NB4 (cell line): ENCODE results near the gene CCDC92.
A peak's percentile ranks its signal among the peaks of the same experiment; 100 is the strongest.

ENCODE experiments used
- DNase-seq: peaks from one replicate; pipeline ENCODE4 v3.0.0; 2010; ENCODE audit warnings: low read depth
- H3K4me3 ChIP-seq: one replicate; pipeline ENCODE4 v1.5.1; 2011; ENCODE audit warnings: mild to moderate bottlenecking, low read depth, low read length, moderate library complexity
- MYC ChIP-seq: IDR thresholded peaks from 2 replicates; pipeline ENCODE4 v1.6.1; 2011; ENCODE audit warnings: low read depth, low read length
- POLR2A ChIP-seq: IDR thresholded peaks from 2 replicates; pipeline ENCODE4 v1.6.1; 2011; ENCODE audit warnings: mild to moderate bottlenecking; ENCODE audit not compliant: insufficient read length; ENCODE audit errors: extremely low read depth
- TF ChIP-seq, protein P1 (sequence below): IDR thresholded peaks from one replicate; pipeline ENCODE4 v1.5.1; 2012; ENCODE audit warnings: low read depth, low read length
- TF ChIP-seq, protein P2 (sequence below): IDR thresholded peaks from 2 replicates; pipeline ENCODE4 v1.6.1; 2011; ENCODE audit warnings: low read depth, low read length

CCDC92 gene

DNA sequence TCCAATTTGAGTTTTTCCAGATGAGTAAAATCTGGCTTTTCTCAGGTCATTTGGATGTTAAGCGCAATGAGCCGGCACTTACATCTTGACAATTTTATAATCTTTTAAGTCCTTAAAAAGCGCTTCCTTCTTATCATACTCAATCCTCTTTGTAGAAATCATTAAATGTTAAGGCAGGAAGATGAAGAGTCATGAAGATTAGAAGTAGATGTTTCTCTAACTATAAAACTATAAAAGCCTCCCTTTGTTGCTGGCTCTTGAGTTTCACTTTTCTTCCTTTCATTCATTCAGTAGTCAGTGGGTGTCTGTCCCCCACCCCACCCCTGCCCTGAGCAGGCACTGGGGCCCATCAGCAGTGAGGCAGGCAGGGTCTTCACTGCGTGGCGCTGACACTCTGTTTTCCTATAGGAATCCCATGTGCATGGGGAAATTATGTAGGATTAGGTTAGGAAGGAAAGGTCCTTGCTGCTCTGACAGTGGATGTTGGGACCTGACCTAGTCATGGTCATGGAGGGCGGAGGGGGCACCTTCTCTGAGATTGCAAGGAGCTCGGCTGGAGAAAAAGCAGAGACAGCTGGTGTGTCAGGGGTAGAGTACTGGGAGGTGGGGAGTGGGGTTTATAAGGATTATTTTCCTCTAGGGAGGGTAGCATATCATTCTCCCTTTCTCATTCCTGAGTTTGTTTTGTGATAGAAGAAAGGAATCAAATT is 65.8 kb downstream of the CCDC92 start:
- TF ChIP-seq POLR2A, result no peak
- TF ChIP-seq, protein P1, sequence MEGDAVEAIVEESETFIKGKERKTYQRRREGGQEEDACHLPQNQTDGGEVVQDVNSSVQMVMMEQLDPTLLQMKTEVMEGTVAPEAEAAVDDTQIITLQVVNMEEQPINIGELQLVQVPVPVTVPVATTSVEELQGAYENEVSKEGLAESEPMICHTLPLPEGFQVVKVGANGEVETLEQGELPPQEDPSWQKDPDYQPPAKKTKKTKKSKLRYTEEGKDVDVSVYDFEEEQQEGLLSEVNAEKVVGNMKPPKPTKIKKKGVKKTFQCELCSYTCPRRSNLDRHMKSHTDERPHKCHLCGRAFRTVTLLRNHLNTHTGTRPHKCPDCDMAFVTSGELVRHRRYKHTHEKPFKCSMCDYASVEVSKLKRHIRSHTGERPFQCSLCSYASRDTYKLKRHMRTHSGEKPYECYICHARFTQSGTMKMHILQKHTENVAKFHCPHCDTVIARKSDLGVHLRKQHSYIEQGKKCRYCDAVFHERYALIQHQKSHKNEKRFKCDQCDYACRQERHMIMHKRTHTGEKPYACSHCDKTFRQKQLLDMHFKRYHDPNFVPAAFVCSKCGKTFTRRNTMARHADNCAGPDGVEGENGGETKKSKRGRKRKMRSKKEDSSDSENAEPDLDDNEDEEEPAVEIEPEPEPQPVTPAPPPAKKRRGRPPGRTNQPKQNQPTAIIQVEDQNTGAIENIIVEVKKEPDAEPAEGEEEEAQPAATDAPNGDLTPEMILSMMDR, result no peak
- TF ChIP-seq, protein P2, sequence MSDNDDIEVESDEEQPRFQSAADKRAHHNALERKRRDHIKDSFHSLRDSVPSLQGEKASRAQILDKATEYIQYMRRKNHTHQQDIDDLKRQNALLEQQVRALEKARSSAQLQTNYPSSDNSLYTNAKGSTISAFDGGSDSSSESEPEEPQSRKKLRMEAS, result no peak
- no peak for TF ChIP-seq MYC
- H3K4me3 ChIP-seq, result no peak overlapping the region
- no peak for DNase-seq

DNA sequence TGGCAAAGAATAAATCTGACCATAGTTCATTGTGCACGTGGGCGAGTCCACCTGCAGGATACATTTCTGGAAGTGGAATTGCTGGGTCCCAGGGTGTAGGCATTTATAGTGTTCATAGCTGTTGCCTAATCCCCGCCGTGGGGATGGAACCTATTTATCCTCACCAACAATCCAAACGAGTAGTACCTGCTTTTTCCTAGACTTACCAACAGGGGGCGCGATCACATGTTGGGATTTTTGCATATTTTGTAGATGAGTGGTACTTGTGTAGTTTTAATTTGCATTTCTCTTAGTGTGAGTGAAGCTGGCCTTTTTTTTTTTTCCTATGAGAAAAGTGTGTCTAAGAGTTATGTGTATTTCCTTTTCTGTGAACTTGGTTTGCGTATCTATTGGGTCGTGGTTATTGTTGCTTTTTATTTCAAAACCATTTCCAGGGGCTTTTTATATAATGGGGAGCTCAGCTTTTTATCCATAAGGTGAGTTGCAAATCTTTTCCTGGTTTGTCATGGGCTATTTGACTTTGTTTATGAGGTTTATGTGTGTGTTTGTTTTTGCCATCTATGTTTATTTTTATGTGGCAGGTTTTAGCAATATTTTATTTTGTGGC is 67.2 kb downstream of the CCDC92 start:
- no peak overlapping the region for H3K4me3 ChIP-seq
- DNase-seq, result peak; percentile 83
- TF ChIP-seq, protein P1, result peak; percentile 93
- TF ChIP-seq, protein P2, result peak; percentile 79
- TF ChIP-seq POLR2A (no peak), MYC (peak; percentile 36; the same call in 1 of the 2 replicates)

DNA sequence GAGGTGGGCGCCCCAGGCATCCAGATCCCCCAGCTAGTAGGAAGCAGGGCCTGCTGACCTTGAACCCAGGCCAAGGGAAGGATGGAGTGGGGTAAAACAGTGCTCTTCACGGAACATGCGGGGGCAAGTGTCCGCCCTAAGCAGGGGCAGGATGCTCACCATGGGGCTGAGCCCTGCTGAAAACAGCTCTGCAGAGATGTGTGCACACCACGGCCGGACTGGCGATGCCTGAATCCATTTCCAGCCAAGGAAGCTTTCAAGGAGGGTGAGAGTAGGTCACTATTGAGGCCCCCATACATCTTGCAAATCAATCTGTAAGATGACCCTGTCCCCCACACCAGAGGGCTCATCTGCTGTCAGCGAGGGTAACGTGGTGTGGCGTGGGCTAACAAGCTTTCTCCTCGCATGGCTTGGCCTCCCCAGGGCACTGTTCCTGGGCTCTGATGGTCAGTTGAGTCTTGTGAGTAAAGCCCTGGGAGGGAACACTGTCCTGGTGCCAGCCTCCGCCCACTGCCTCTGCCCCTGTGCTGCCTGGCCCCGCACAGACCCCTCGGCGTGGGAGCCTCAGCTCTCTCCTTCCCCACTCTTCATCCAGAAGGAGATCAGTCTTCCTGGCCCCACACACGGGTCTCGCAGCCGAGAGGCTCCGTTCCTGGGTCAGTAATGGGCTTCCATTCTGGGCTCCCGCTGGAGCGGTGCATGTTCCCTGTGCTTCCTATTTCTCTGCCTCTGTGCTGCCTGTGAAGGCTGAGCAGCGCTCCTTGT is 69.1 kb downstream of the CCDC92 start:
- no peak overlapping the region for H3K4me3 ChIP-seq
- TF ChIP-seq POLR2A, result no peak
- TF ChIP-seq, protein P2, result no peak
- DNase-seq, result no peak

DNA sequence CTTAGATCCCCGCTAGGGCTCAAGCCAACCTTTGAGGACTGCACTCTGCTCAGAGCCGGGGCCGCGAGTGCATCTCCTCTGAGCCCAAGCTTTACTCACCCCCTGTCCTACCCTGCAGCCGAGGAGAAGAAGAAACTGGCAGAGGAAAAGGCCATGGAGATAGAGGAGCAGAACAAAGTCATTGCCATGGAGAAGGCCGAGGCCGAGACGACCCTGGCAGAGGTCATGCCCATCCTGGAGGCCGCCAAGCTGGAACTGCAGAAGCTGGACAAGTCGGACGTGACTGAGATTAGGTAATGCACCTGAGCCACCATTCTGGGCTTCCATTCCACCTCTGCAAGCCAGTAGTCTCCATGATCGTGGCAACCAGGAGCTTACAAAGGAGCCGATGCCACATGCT is 69.8 kb downstream of the CCDC92 start:
- TF ChIP-seq MYC, result no peak
- TF ChIP-seq, protein P1, result no peak
- no peak for TF ChIP-seq POLR2A
- TF ChIP-seq, protein P2, result no peak
- no peak for DNase-seq
- H3K4me3 ChIP-seq, result no peak overlapping the region

DNA sequence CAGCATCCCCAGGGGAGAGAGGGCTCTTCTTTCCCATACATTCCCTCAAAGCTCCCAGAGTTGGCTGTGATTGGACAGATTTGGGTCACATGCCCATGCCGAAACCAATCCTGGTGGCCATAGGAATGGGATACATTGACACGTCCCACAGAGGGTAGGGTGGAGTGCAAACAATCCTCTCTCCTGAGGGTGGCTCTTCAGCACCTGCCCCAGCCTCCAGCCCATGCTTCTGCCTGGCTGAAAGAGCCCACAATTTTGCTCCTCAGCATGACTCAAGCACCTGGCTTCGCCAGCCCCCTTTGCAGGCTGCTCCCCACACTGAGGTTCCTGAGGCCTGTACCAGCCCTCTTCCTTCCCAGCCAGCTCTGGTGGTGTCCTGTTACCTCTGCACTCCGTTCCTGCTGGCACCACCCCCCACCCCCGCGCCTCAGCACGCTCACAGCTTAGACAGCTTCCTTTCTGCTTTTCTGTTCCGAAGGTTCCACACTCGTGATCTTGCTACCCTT is 71.7 kb downstream of the CCDC92 start:
- no peak for DNase-seq
- no peak overlapping the region for H3K4me3 ChIP-seq
- TF ChIP-seq POLR2A, result no peak
- TF ChIP-seq, protein P2, result 0 out of 2 replicates have a peak, but pooled peaks have one; percentile 3

DNA sequence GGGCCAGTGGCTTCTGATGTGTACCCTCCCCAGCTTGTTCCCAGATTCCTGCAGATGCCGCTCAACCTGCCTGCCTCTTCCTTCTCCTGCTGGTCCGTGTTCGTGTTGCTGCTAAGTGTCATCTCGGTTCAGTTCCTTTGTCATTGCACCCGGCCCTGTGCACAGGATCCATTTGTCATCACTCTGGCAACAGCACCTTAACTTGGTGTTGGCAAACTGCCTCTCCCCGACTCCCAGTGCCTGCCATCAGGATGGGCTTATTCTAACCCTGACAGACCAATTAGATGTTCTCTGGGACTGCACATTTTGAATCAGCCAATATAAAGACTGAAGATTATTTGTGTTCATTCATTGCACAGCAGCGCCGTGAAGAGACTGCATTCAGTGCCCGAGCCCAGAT is 73.3 kb downstream of the CCDC92 start:
- H3K4me3 ChIP-seq, result no peak overlapping the region
- TF ChIP-seq, protein P1, result no peak
- TF ChIP-seq, protein P2, result no peak
- TF ChIP-seq MYC (no peak), POLR2A (no peak)
- no peak for DNase-seq
